MV-4-11 (cell line): ENCODE results near the gene KRTAP15-1.

ENCODE experiments used
- DNase-seq: peaks from one replicate; lab custom pipeline; 2025; lab: John Stamatoyannopoulos, UW

The KRTAP15-1 gene

DNA sequence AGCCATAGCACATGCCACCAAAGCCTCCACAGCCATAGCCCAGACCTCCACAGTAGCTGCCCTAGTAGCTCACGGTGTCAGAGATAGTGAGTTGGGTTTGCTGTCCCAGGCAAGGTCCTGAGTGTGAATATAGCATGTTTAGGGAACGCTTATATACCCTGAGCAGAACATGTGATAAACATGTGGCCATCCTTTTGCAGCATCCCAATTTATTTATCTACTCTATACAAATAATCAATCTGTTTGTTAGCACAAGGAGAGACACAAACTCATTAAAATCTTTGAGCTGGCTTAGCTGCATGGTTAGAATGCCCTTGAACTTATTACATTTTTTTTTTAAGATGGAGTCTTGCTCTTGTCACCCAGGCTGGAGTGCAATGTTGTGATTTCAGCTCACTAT, 47.3 kb downstream of the KRTAP15-1 start, which contains the start of gene KRTAP19-2:
TSS of gene KRTAP19-2 (minus strand) at position 101 of the 400 bp plus-strand sequence. CDS start at position 13, 88 bp downstream.
- DNase-seq: no peak
